Left kidney (tissue), 8 donors: ENCODE measurements around the gene SEPTIN6. TPM values are rescaled to one million over a fixed set of nuclear protein-coding genes. Genes with fewer than 3 reads are reported as not detected.

ENCODE experiments used
- DNase-seq: peaks from one replicate; pipeline ENCODE4 v3.0.0-alpha.2; 2013
- long read RNA-seq, 8 donors: transcript quantifications; one replicate each; lab custom pipeline, GENCODE V29; 2026
- polyA plus RNA-seq: library from polyadenylated mRNA; unstranded; fragments of 120-200 nt; gene quantifications from one replicate; pipeline ENCODE4 v1.2.1, GENCODE V29; 2013; ENCODE audit not compliant: insufficient read length

Gene SEPTIN6
- polyA plus RNA-seq = 81.2 TPM
- long read RNA-seq, donor 1, transcript SEPT6-201 (10 exons, 2,693 nt) = major isoform, 11 of 18 reads
- long read RNA-seq, donor 1, partial matches to known transcripts = 5 of 18 reads
- long read RNA-seq, donor 1, other reads (novel, unspliced or antisense) = 0 of 18 reads
- long read RNA-seq, donor 2, full-length matches to known transcripts = 13 of 29 reads
- long read RNA-seq, donor 2, partial matches to known transcripts = 16 of 29 reads
- long read RNA-seq, donor 2, other reads (novel, unspliced or antisense) = 0 of 29 reads
- long read RNA-seq, donor 3, full-length matches to known transcripts = 9 of 31 reads
- long read RNA-seq, donor 3, partial matches to known transcripts = 22 of 31 reads
- long read RNA-seq, donor 3, other reads (novel, unspliced or antisense) = 0 of 31 reads
- long read RNA-seq, donor 4, full-length matches to known transcripts = 1 of 1 reads
- long read RNA-seq, donor 4, partial matches to known transcripts = 0 of 1 reads
- long read RNA-seq, donor 4, other reads (novel, unspliced or antisense) = 0 of 1 reads
- long read RNA-seq, donor 5, full-length matches to known transcripts = 29 of 34 reads
- long read RNA-seq, donor 5, partial matches to known transcripts = 5 of 34 reads
- long read RNA-seq, donor 5, other reads (novel, unspliced or antisense) = 0 of 34 reads
- long read RNA-seq, donor 6, full-length matches to known transcripts = 7 of 12 reads
- long read RNA-seq, donor 6, partial matches to known transcripts = 5 of 12 reads
- long read RNA-seq, donor 6, other reads (novel, unspliced or antisense) = 0 of 12 reads
- long read RNA-seq, donor 7, full-length matches to known transcripts = 18 of 46 reads
- long read RNA-seq, donor 7, partial matches to known transcripts = 28 of 46 reads
- long read RNA-seq, donor 7, other reads (novel, unspliced or antisense) = 0 of 46 reads
- long read RNA-seq, donor 8, full-length matches to known transcripts = 7 of 7 reads
- long read RNA-seq, donor 8, partial matches to known transcripts = 0 of 7 reads
- long read RNA-seq, donor 8, other reads (novel, unspliced or antisense) = 0 of 7 reads

DNA sequence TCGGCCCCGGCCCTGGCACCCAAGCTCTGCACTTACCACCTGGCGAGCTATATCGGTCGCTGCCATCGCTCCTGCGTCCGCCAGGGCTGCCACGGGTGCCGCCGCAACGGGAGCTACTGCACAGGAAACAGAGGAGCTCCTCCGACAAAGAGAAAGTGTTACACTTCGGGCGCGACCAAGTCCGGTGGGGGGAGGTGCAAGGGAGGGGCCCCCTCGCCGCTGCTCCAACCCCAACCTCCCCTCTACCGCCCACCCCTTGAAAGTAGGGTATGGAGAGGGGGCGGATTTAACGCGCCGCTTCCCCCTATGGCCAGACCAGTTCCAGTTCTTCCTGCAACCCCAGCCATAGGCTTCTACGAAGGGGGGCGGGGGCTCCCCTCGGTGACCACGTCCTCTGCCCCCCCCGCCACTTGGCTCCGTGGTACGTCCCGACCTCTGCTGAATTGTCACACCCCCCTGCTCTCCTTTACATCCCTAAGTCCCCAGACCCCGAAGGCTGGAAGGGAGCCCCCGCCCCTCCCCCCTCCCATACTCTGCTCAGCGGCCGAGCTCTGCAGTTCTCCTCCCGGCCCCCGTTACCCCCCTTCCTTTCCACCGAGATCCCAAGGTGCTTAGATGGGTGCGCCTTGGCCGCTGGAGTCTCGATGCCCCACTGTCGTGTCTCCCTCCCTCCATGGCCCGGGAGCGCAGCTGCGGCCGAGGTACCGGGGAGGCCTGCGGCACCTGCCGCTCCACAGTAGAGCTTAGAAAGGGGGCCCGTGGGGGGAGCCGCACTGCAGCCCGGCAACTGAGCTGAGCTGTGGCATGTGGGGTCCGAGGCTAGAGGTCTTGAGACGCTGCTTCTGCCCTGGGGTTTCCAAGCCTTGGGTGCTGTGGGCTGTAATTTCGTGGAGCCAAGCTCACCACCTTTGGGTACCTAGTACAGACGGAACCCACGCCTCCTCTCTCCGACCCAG lies at the start of gene SEPTIN6:
TSS of gene SEPTIN6 (minus strand) at position 129 of the 956 bp plus-strand sequence. CDS start at position 66, 63 bp downstream.
- peak; percentile 74 for DNase-seq

DNA sequence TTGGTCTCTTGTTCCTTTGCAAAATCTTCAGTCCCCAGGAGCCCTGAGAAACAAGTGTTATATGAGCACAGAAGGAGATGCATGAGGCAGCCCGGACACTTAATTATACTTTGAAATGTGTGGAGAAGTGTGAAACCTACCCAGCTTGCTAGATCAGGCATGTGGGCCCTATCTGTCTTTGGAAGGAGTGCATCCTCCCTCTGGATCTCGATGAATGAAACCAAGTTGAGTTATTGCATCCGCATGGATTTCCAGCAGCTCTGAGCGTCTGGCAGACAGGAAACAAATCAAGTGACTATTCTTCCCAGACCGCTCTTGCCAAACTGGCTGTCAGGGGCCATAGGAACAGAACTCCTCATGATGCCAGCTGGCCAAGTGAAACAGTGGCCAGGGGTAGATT lies 45.8 kb upstream of the SEPTIN6 start:
- DNase-seq = no peak

DNA sequence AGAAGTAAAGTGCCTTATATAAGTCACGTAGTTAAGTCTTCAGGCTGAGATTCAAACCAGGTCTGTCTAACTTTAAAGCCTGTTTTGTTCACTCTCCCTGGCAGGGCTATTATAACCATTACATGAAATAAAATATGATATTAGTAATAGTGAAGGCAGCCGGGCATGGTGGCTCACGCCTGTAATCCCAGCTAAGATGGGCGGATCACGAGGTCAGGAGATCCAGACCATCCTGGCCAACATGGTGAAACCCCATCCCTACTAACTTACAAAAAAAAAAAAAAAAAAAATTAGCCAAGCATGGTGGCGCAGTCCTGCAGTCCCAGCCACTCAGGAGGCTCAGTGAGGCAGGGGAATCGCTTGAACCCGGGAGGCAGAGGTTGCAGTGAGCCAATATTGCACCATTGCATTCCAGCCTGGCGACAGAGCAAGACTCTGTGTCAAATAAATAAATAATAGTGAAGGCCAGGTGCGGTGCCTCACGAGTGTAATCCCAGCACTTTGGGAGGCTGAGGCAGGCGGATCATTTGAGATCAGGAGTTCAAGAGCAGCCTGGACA lies 43.3 kb upstream of the SEPTIN6 start:
- no peak for DNase-seq

DNA sequence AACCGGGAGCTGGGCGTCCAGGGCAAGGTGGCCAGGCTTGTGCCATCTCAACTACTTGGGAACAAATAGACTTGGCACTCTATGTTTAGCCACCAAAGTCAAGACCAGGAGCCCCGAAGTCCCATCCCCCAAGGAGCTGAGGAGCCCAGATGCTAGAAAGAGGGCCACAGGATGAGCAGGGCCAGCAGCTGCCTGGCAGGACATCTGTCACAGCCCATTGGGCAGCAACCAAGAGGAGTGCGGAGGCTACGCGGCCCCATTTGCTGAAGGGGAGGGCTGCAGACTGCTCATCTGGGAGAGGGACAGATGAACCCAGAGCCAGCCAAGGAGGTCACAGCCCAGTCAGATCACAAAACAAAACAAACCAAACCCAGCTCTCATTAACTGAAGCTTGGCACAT lies 42.5 kb upstream of the SEPTIN6 start:
- no peak for DNase-seq

DNA sequence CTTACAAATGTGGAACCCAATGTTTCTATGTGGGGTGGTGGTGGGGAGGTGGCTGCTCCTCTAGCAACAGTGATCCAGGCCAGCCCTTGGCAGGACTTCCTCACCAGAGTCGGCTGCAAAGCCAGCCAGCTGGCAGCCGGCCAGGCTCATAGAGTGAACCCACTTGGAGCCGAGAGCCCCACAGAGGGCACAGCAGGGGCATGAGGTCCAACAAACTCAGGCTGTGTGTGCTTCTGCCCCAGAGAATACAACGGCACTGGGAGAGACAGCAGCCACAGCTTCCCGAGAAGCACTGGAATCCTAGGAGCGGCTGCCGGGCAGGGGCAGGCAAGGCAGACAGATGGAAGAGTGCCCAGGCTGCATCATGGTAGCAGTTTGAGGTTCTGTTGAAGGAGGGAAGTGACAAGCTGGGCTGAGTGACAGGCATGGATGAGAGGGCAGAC lies 42.0 kb upstream of the SEPTIN6 start:
- no peak for DNase-seq

DNA sequence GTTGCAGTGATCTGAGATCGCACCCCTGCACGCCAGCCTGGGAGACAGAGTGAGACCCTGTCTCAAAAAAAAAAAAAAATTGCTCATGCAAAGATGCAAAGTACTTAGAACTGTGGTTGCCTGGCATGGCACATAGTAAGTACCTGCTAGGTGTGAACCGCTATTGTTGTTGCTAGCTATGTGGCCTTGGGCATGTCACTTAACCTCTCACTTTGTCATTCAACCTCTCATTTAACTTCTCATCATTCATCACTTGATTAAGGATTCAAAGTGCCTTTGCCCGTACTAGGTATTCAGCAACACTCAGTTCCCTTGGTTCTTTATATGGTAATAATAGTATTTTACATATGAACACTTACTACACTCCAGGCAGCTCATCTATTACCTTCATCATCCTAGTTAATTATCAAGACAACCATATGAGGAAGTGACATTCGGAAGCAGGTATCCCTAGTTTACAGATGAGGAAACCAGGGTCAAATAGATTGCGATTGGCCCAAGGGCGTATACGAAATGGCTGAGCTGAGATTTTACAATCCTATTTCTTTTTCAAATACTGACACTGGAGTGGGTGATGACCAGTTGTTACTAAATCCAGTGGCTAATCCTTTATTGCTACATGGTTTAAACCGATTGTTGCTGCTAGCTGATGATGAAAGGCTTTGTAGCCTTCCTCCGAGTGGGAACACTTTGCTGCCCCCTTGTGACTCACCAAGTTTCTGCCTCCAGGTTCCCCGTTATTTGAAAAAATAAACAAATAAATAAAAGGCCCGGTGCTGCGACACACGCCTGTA lies 36.6 kb upstream of the SEPTIN6 start:
- DNase-seq = no peak

DNA sequence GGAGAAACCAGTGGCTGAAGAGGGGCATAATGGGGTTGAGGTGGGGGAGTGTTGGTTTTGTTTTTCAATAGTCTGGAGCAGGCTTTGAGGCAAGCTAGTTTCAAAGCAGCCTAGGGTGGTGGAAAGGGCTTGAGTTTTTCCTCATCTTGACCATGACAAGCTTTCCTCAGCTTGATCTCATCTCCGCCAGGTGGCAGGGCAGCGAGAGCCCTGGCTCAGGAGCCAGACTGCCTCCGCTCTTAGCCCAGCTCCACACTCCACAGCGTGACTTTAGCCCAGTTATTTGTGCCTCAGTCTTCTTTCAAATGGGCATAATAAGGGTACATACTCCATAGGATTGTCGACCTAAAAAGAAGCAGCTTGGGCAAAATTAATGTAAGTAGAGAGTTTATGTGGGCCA lies 35.5 kb upstream of the SEPTIN6 start:
- no peak for DNase-seq

DNA sequence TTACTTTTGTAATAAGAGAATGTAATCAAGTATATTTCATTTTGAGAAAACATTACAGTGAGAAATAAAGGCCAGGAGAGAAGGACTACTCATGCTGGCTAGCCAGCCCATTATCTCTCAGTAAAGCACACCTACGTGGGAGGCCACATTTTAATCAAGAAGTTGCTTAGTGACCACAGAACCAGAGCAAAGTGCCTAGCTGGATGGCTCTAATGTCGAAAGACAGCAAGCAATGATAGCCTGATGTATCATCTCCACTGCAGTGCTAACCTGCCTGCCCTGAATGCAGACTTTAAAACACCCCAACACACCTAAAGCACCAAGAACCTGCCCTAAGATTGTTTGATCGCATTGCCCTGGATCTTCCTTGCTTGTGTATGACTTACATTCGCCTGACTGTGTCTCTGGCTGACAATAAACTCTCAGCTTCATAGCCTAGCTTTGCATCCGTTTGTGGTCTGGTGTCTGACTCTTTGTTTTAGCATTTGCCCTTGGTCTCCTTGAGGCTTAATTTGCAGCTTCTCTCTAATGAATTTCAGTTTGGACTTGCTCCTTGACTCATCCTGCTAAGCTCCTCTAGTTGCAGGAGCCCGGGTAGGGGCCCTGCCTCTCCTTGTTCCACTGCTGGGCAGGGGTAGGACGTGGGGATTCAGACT lies 34.1 kb upstream of the SEPTIN6 start:
- no peak for DNase-seq

DNA sequence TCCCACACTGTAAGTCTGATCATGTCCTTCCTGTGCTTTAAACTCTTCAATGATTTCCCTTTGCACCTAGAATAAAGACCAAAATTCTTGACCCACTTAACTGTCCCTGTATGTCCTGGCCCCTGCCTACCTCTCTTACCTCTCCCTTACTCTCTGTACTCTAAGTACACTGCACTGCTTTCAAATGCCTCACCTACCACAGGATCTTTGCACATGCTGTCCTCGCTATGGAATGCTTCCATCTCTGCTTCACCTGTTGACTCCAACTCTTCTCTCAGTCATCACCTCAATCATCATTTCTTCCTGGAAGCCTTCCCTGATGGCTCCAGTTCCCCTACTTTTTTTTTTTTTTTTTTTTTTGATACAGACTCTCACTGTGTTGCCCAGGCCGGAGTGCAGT lies 29.0 kb upstream of the SEPTIN6 start:
- DNase-seq = no peak

DNA sequence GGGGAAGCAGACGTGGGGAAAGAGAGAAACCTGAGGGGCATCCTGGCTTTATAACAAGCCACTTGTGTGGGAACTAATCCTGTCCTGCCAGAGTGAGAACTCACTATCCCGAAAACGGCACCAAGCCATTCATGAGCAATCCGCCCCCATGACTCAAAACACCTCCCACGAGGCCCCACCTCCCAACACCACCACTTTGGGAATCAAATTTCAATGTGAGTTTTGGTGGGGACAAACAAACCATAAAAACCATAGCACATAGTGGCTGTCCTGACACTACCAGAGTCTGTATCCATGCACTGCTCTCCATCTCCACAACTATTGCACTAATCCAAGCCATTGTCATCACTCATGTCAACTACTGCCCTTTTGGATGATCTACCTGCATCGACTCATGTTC lies 28.5 kb upstream of the SEPTIN6 start:
- no peak for DNase-seq

DNA sequence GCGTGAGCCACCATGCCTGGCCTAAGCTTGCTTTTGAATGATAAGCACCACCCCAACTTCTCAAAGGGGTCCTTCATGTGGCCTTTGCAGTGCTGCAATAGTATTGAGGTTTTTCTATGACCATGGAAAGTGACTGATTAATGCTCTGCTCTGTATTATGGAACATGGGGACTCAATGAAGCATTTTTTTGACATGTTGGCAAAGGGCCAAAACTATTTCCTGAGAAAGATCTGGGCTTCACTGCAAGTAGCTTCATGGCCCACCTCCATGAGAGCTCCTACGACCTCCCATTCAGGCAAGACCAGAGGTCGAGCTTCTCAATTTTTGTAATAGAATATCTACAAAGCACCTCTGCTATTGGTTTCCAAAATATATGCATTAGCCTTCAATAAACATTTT lies 16.7 kb upstream of the SEPTIN6 start:
- DNase-seq = no peak

DNA sequence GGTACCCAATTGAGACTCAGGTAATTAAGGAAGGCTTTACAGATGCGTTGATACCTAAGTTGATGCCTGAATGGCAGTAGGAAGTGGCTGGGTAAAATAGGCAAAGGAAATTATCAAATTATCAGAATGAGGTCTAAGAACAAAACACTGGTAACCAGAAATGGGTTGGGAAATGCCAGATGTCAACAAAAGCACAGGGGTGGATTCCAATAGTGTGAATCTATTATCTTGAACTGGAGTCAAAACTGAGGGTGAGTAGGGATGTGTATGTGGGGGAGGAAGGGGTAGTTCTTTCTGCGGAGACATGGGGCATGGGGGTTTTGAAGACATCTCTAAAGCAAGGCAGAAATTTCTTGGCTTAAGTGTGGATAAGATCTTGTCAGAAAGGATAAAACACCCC lies 16.0 kb upstream of the SEPTIN6 start:
- DNase-seq = no peak

DNA sequence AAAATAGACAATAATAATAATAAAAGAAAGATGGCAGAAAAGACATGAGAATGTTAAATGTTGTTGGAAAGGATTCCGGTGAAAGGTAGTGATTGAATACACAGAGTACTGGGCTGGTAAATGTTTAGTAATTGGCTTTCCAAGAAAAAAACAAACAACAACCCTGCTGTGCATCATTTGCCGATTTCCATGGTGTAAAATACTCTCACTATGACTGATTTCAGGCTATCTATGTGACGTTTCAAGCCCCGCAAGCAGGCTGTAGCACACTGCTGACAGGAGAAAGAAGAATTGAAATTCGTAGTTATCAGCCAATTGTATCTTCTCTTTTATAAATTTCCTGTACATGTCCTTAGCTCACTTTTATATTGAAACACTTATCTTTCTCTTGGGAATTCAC lies 13.6 kb upstream of the SEPTIN6 start:
- no peak for DNase-seq

DNA sequence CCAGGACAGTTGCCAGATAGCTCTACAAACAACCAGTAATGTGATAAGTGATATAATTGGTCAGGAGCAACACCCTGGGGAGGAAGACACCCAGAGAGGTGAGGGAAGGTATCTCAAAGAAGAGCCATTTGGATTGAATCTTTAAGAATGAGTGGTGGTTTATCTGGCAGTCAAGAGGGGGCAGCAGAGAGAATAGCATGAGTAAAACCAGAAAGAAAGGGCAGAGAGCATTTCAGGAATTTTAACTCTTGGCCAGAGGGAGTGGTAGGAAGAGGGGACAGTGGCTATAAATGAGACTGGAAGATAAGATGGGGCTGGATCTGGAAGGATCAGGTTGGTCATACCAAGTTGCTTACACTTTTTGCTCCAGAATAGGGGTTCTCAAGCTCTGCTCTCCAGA lies 5.9 kb upstream of the SEPTIN6 start:
- DNase-seq = peak; percentile 75

DNA sequence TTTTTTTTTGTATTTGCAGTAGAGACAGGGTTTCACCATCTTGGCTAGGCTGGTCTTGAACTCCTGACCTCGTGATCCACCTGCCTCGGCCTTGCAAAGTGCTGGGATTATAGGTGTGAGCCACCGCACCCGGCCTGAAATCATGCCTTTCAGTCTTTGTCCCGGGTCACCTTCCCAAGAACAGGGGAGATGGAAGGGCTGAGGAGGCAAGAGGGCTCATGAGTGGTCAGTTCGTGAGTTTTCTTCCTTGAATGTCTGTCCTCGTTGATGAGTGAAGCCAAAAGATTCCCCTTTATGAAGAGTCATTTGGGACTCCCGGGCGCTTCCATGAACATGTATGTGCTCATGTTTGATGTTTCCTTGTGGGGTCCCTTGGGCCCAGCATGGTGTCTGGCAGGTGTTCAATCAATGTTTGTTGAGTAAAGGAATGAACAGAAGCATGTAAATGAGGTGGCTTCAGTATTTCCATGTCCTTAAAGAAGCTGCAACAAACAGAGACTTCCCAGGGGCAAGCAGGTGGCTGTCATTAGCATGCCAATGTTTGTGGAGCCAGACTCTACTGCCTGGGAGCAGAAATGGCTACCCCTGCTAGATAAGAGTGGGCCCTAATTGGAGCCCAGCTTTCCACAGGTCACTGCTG lies 3.4 kb upstream of the SEPTIN6 start:
- no peak for DNase-seq

DNA sequence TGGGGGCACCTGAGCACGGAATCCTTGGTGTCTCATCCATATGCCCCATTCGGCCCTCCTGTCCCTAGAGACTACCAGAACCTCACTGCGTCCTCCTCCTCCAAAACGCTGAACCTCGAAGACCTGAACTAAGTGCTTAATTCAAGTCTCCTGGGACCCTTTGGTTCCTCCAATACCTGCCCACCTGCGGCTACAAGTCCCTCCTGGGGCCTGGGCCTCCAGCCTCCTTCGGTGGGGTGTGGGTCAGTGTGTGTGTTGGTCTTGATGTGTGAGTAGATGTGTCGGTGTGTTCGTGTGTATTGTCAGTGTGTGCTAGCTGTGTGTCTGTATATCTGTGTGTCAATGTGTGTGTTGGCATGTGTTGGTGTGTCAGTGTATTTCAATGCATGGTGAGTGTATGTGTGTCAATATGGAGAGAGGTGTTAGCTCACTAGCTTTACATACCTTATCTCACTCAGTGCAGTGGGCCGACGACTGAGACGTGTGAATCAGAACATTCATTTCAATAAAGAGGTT lies 2.6 kb upstream of the SEPTIN6 start:
- no peak for DNase-seq

DNA sequence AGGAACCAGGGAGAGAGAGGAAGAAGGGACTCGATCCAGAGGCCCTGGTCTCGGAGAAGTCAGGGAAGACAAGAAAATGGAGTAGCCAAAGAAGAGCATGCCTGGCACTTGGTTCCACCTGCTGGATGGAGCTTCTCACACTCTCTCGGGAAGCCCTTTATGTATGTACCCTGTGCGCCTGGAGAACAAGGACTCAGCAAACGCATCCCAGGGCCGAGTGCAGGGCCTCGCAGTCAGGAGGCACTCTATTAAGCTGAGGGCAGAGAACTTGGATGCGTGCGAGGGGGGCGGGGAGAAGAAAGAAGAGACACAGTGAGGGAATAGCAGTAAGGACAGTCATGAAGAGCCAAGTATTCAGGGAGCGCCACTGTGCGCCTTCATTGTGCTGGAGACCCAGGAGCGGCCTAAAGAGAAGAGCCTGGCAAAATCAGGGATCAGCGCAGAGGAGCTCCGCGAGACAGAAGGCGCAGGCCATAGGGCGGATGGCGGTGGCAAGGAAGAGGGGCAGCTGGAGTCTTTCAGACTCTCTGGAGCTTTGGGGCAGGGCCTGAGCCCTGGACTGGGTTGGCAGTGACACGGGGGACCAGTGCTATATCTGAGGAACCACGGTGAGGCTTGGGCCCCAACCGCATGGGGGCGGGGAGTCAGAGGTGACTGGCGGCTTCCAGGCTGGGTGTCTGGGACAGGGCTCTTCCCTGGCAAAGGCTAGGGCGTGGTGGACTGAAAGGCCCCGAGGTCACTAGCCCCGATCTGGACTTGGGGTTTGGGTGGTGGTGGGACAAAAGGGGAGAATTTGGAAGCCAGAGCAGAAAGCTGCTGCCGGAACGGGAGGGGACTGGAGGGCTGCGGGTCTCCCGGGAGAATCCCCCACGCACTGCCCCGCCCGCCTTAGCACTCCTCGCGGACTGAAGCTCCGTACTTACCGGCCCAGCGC lies 1.9 kb upstream of the SEPTIN6 start:
- no peak for DNase-seq

DNA sequence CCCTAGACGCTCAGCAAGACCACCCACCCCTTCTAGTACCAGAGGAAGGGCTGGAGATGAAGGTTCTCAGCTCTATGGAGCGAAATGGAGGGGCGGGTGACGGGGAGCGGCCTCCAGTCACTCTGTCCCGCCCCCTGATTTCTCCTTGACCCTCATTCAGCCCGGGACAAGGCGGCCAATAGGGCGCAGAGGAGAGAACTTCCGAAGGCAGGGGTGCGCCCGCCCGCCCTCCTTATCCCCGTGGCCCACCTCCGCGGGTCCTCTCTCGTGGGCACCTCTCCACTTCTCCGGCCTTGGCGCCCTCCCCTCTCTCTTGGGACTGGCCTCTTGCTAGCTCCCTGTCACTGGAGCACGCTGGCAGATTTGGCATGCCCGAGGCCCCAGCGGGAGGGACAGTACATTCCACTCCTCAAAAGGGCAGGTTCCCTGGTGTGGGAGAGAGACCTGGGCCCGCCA lies 1.1 kb upstream of the SEPTIN6 start:
- no peak for DNase-seq
